WTC11 (cell line): ENCODE data around the gene FANCI.

ENCODE experiments used
- AFF4 ChIP-seq: sonication (generic); formaldehyde crosslinking; IDR thresholded peaks from 2 replicates; pipeline ENCODE4 v1.8.1; 2023; ENCODE audit warnings: mild to moderate bottlenecking, missing genetic modification reagents, borderline replicate concordance
- CTCF ChIP-seq: fragments of 200-600 bp; IDR thresholded peaks from 2 replicates; pipeline ENCODE4 v1.8.0; 2022; ENCODE audit warnings: antibody characterized with exemption
- ESRRA ChIP-seq: sonication (generic); formaldehyde crosslinking; IDR thresholded peaks from 2 replicates; pipeline ENCODE4 v1.8.1; 2022; ENCODE audit warnings: mild to moderate bottlenecking, missing genetic modification reagents, borderline replicate concordance
- GABPB1 ChIP-seq: sonication (generic); formaldehyde crosslinking; IDR thresholded peaks from 2 replicates; pipeline ENCODE4 v1.8.1; 2023; ENCODE audit warnings: mild to moderate bottlenecking, missing genetic modification reagents
- SP1 ChIP-seq: sonication (generic); formaldehyde crosslinking; conservative IDR thresholded peaks from 2 replicates; pipeline ENCODE4 v1.8.1; 2022; ENCODE audit warnings: missing genetic modification reagents
- ZNF138 ChIP-seq: sonication (generic); formaldehyde crosslinking; conservative IDR thresholded peaks from 2 replicates; pipeline ENCODE4 v1.8.1; 2022; ENCODE audit warnings: mild to moderate bottlenecking, moderate library complexity, missing genetic modification reagents
- TF ChIP-seq, protein P1 (sequence below): sonication (generic); formaldehyde crosslinking; IDR thresholded peaks from 2 replicates; pipeline ENCODE4 v1.8.0; 2023; ENCODE audit warnings: mild to moderate bottlenecking, missing genetic modification reagents

DNA sequence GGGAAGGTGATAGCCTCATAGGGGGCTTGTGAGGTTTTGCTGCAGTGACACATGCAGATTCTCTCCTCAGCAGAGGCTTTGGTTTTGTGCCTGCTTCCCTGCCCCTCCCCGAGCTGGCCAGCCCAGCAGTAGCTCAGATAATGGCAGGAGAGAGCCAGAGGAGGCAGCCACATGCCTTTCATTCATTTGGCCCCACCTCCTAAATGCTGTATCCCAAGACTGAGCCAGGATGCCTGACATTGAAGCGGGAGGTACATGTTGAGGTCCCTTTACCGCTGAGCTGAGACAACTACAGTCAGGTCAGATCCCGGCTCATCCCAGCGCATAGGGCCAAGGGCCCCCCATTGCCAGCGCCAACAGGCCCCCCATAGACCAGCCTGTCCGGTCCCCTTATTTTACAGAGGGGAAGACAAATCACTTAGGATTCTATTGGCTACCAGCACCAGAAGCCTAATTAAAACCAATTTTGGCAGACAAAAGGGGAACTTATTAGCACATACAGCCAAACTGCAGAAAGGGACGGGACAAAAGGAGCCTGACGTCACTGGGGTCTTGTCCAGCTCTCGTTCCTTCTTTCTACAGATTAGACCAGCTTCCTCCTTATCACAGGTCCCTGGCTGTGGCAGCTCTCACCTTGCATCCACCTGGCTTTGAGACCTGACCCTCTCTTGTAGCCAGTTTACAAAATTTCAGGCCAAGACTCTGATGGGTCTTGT lies 102.9 kb downstream of the FANCI start:
- TF ChIP-seq ZNF138 (CRISPR knock-in tag) (no peak), AFF4 (CRISPR knock-in tag) (no peak), CTCF (no peak), SP1 (CRISPR knock-in tag) (no peak), GABPB1 (CRISPR knock-in tag) (no peak), ESRRA (no peak)
- TF ChIP-seq, protein P1, sequence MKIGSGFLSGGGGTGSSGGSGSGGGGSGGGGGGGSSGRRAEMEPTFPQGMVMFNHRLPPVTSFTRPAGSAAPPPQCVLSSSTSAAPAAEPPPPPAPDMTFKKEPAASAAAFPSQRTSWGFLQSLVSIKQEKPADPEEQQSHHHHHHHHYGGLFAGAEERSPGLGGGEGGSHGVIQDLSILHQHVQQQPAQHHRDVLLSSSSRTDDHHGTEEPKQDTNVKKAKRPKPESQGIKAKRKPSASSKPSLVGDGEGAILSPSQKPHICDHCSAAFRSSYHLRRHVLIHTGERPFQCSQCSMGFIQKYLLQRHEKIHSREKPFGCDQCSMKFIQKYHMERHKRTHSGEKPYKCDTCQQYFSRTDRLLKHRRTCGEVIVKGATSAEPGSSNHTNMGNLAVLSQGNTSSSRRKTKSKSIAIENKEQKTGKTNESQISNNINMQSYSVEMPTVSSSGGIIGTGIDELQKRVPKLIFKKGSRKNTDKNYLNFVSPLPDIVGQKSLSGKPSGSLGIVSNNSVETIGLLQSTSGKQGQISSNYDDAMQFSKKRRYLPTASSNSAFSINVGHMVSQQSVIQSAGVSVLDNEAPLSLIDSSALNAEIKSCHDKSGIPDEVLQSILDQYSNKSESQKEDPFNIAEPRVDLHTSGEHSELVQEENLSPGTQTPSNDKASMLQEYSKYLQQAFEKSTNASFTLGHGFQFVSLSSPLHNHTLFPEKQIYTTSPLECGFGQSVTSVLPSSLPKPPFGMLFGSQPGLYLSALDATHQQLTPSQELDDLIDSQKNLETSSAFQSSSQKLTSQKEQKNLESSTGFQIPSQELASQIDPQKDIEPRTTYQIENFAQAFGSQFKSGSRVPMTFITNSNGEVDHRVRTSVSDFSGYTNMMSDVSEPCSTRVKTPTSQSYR = no peak
